T-helper 9 cell (primary cell): ENCODE data around the gene COMMD4.
"Not testable (repeated sequence)": the region's sequence is repeated elsewhere in the genome, so short reads cannot be mapped to it uniquely, and the experiment has no call there.

ENCODE experiments used
- DNase-seq: peaks from one replicate; pipeline ENCODE4 v3.0.0-alpha.2; 2020

COMMD4 gene

GRCh38 chr15:75333654-75334419 lies 2.0 kb upstream of the COMMD4 start:
- DNase-seq, result not testable (repeated sequence)

GRCh38 chr15:75335313-75335704 lies 554 bp upstream of the COMMD4 start:
- no peak for DNase-seq

- no peak for DNase-seq
These were observed 2.9 kb downstream of the COMMD4 start for GRCh38 chr15:75338661-75339240.

- no peak for DNase-seq
These were observed 3.8 kb downstream of the COMMD4 start for GRCh38 chr15:75339531-75340240.

GRCh38 chr15:75342221-75342620 lies 6.4 kb downstream of the COMMD4 start:
- no peak for DNase-seq

GRCh38 chr15:75343953-75344352 lies 8.1 kb downstream of the COMMD4 start:
- not testable (repeated sequence) for DNase-seq

GRCh38 chr15:75346796-75347221 lies 10.9 kb downstream of the COMMD4 start, which contains the start of gene NEIL1:
Gene NEIL1, plus strand, starts transcription at chr15:75347039. Its CDS starts 1,867 bp downstream, at chr15:75348906.
- no peak for DNase-seq

- DNase-seq, result peak; percentile 41
These were observed 11.6 kb downstream of the COMMD4 start for GRCh38 chr15:75347222-75348033.

- DNase-seq, result peak; percentile 15
These were observed 12.2 kb downstream of the COMMD4 start for GRCh38 chr15:75348034-75348561.

- no peak for DNase-seq
These were observed 12.9 kb downstream of the COMMD4 start for GRCh38 chr15:75348562-75349350.

- not testable (repeated sequence) for DNase-seq
These were observed 13.4 kb downstream of the COMMD4 start for GRCh38 chr15:75349351-75349669.

GRCh38 chr15:75349851-75350588 lies 14.2 kb downstream of the COMMD4 start:
- peak; percentile 69 for DNase-seq

GRCh38 chr15:75350601-75351361 lies 14.9 kb downstream of the COMMD4 start:
- no peak for DNase-seq

GRCh38 chr15:75352186-75353080 lies 16.6 kb downstream of the COMMD4 start:
- no peak for DNase-seq

- no peak for DNase-seq
These were observed 17.7 kb downstream of the COMMD4 start for GRCh38 chr15:75353604-75354003.

- no peak for DNase-seq
These were observed 18.6 kb downstream of the COMMD4 start for GRCh38 chr15:75354454-75354853.

- no peak for DNase-seq
These were observed 19.5 kb downstream of the COMMD4 start for GRCh38 chr15:75355369-75355768.

- no peak for DNase-seq
These were observed 20.1 kb downstream of the COMMD4 start for GRCh38 chr15:75356006-75356405.

GRCh38 chr15:75356517-75356916 lies 20.7 kb downstream of the COMMD4 start:
- DNase-seq, result no peak
